BLaER1 (cell line): ENCODE results near the gene PCSK4.

Source experiments
- H3K27ac ChIP-seq: shearing (Covaris generic); formaldehyde crosslinking; 2 replicates; pipeline ENCODE4 v1.8.1; 2022
- H3K27me3 ChIP-seq: shearing (Covaris generic); formaldehyde crosslinking; 2 replicates; pipeline ENCODE4 v1.8.1; 2022
- H3K36me3 ChIP-seq: shearing (Covaris generic); formaldehyde crosslinking; 2 replicates; pipeline ENCODE4 v1.8.1; 2022
- H3K4me1 ChIP-seq: shearing (Covaris generic); formaldehyde crosslinking; 2 replicates; pipeline ENCODE4 v1.8.1; 2022
- H3K4me2 ChIP-seq: shearing (Covaris generic); formaldehyde crosslinking; 2 replicates; pipeline ENCODE4 v1.8.1; 2022
- H3K4me3 ChIP-seq: shearing (Covaris generic); formaldehyde crosslinking; 2 replicates; pipeline ENCODE4 v1.8.1; 2022
- H3K9ac ChIP-seq: shearing (Covaris generic); formaldehyde crosslinking; 2 replicates; pipeline ENCODE4 v1.8.1; 2022
- H3K9me3 ChIP-seq: shearing (Covaris generic); formaldehyde crosslinking; 2 replicates; pipeline ENCODE4 v1.8.1; 2022
- H4K20me1 ChIP-seq: shearing (Covaris generic); formaldehyde crosslinking; 2 replicates; pipeline ENCODE4 v1.8.1; 2022
- Cebpa-rat ChIP-seq: shearing (Covaris generic); IDR thresholded peaks from 2 replicates; pipeline ENCODE4 v1.8.1; 2022

PCSK4 gene

DNA sequence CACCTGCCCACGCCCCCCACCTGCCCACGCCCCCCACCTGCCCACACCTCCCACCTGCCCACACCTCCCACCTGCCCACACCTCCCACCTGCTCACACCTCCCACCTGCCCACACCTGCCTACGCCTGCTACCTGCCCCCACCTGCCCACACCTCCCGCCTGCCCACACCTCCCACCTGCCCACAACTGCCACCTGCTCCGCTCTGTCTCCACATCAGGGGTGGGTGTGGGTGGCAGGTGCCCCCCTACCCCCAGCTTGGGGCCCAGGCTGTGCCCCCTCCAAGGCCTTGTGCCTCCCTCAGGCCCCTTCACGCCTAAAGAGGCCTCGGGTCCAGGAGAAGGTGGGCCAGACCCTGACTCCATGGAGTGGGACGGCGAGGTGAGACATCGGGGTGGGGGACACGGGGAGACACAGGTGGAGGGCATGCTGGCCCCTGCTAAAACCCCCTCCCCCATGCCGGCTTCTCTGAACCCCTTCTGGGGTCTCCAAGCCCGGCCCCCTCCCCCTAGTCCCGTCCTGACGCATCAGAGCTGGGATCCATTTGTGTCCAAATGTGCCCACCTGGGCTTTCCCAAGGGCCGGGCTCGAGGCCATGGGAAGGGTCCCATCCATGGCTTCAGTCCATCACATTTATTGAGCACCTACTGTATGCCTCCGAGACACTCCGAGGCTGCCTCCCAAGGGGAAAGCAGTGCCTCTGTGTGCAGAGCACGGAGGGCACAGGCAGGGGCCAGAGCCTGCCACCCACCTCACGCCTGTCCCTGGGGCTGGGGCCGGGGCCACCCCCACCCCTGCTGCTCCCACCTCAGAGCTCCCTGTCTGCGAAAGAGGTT, 38.7 kb upstream of the PCSK4 start:
- Histone ChIP-seq H3K36me3 (no peaks in the 10 kb centered on the region), H3K27ac (no peak overlapping the region), H3K27me3 (peaks cover 17% of the 10 kb centered on the region), H3K9ac (no peak overlapping the region), H3K4me1 (peaks cover 14% of the 10 kb centered on the region), H3K4me2 (no peak overlapping the region), H3K4me3 (no peak overlapping the region), H3K9me3 (no peaks in the 10 kb centered on the region), H4K20me1 (no peaks in the 10 kb centered on the region)
- no peak for TF ChIP-seq Cebpa-rat

DNA sequence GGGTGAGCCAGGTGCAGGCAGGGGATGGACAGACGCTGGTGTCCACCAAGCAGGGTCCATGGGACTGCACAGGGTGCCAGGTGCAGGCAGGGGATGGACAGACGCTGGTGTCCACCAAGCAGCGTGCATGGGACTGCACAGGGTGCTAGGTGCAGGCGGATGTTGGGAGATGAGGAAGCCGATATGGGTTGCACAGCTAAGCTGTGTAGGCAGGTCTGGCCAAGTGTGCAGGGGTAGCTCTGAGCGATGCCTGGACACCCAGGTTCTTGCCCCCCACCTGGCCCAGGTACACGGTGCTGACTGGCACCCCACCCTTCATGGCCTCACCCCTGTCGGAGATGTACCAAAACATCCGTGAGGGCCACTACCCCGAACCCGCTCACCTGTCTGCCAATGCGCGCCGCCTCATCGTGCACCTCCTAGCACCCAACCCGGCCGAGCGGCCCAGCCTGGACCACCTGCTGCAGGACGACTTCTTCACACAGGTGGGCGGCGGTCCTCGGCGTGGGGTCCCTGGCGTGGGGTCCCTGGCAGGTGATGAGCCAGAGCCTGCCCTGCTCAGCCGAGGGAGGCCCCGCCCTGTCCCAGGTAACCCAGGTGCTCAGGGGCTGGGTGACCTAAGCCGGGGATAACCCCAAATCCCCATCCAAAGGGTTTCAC, 37.6 kb upstream of the PCSK4 start:
- 0 out of 2 replicates have a peak, but pooled peaks have one; percentile 0 for TF ChIP-seq Cebpa-rat
- no peak overlapping the region for H3K4me3 ChIP-seq
- H4K20me1 ChIP-seq = no peaks in the 10 kb centered on the region
- peaks cover 5% of the 10 kb centered on the region for H3K4me1 ChIP-seq
- H3K9ac ChIP-seq = no peak overlapping the region
- peaks cover 26% of the 10 kb centered on the region for H3K27me3 ChIP-seq
- H3K9me3 ChIP-seq = no peaks in the 10 kb centered on the region
- H3K27ac ChIP-seq = no peak overlapping the region
- H3K36me3 ChIP-seq = no peaks in the 10 kb centered on the region
- no peak overlapping the region for H3K4me2 ChIP-seq

GRCh38 chr19:1526979-1527649, 37.0 kb upstream of the PCSK4 start:
- Histone ChIP-seq H4K20me1 (no peaks in the 10 kb centered on the region), H3K9me3 (no peaks in the 10 kb centered on the region), H3K4me3 (no peak overlapping the region), H3K36me3 (no peaks in the 10 kb centered on the region), H3K4me2 (no peak overlapping the region), H3K4me1 (peaks cover 2% of the 10 kb centered on the region), H3K27ac (no peak overlapping the region), H3K9ac (no peak overlapping the region), H3K27me3 (peaks cover 28% of the 10 kb centered on the region)
- peak; percentile 51; the same call in 1 of the 2 replicates for TF ChIP-seq Cebpa-rat

- no peaks in the 10 kb centered on the region for H4K20me1 ChIP-seq
- H3K9me3 ChIP-seq = no peaks in the 10 kb centered on the region
- peaks cover 28% of the 10 kb centered on the region for H3K27me3 ChIP-seq
- H3K4me3 ChIP-seq = no peak overlapping the region
- no peaks in the 10 kb centered on the region for H3K36me3 ChIP-seq
- TF ChIP-seq Cebpa-rat = no peak
- no peak overlapping the region for H3K9ac ChIP-seq
- no peak overlapping the region for H3K4me2 ChIP-seq
- H3K4me1 ChIP-seq = peaks cover 11% of the 10 kb centered on the region
- H3K27ac ChIP-seq = no peak overlapping the region
Measured at GRCh38 chr19:1526066-1526778, 36.1 kb upstream of the PCSK4 start.

DNA sequence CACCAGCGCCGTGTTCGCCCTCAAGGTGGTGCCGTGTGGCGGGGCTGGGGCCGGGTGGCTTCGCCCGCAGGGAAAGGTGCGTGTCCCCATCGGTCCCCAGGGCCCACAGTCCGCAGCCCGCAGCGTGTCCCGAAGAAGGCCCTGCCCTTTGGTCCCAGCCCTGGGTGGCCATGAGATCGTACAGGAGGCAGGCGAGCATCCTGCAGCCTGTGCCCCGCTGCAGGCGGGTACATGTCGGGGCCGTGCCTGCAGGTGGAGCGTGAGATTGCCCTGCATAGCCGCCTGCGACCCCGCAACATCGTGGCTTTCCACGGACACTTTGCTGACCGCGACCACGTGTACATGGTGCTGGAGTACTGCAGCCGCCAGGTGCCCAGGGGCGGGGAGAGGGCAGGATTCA, 35.2 kb upstream of the PCSK4 start:
- Histone ChIP-seq H3K27me3 (peaks cover 28% of the 10 kb centered on the region), H3K36me3 (no peaks in the 10 kb centered on the region), H3K4me2 (no peak overlapping the region), H4K20me1 (no peaks in the 10 kb centered on the region), H3K4me3 (no peak overlapping the region), H3K4me1 (peaks cover 20% of the 10 kb centered on the region), H3K27ac (no peak overlapping the region), H3K9me3 (no peaks in the 10 kb centered on the region), H3K9ac (no peak overlapping the region)
- no peak for TF ChIP-seq Cebpa-rat

DNA sequence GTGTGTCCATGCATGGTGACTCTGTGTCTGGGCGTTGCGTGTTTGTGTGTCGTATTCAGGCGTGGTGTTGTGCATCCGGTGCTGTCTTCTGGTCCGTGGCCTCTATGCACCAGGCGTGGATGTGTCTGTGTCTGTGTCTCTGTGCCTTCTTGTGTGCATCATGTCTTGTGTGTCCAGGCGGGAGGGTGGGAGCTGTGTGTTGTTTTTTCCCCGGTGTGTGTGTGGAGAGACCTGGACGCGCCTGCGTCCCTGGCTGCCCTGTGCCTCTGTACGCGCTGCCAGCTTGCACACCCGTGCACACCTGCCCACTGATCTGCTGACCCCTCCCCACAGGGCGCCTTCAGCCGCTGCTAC, 34.8 kb upstream of the PCSK4 start:
- H3K4me2 ChIP-seq = no peak overlapping the region

DNA sequence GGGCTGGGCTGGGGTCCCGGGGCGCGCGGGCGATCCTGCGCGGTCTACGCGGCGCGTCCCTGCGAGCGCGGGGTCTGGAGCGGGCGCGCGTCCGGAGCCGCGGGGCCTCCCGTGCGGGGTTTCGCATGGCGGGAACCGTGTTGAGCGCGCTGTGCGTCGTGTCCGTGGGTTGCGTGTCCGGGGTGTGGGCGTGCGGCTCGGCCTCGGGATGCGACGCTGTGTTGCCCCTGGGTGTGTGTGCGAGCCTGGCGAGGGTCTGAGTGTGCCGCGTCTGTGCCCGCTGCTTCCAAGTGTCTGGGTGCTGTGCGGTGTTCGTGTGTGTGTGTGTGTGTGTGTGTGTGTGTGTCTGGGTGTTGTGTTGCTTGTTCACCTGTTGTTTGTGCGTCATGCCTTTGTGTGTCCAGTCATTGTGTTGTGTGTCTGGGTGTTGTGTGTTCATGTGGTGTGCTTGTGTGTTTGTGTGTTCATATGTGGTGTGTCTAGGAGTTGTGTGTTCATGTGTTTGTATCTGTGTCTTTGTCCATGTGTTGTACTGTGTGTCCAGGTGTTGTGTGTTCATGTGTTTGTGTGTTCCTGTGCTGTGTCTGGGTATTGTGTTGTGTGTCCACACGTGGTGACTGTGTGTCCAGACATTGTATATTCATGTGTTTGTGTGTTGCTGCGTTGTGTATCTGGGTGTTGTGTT, 34.3 kb upstream of the PCSK4 start:
- H3K36me3 ChIP-seq = no peaks in the 10 kb centered on the region
- H3K9me3 ChIP-seq = no peaks in the 10 kb centered on the region
- no peak overlapping the region for H3K4me3 ChIP-seq
- no peak overlapping the region for H3K9ac ChIP-seq
- no peak overlapping the region for H3K27ac ChIP-seq
- H3K27me3 ChIP-seq = peaks cover 28% of the 10 kb centered on the region
- H3K4me2 ChIP-seq = no peak overlapping the region
- no peaks in the 10 kb centered on the region for H4K20me1 ChIP-seq
- no peak for TF ChIP-seq Cebpa-rat
- H3K4me1 ChIP-seq = peaks cover 27% of the 10 kb centered on the region

More for the DNA sequence above, 34.8 kb upstream of the PCSK4 start:
- Histone ChIP-seq H3K4me1 (peaks cover 24% of the 10 kb centered on the region), H3K9me3 (no peaks in the 10 kb centered on the region), H3K36me3 (no peaks in the 10 kb centered on the region), H3K27ac (no peak overlapping the region), H3K4me3 (no peak overlapping the region), H3K9ac (no peak overlapping the region), H4K20me1 (no peaks in the 10 kb centered on the region), H3K27me3 (peaks cover 28% of the 10 kb centered on the region)
- TF ChIP-seq Cebpa-rat = no peak

DNA sequence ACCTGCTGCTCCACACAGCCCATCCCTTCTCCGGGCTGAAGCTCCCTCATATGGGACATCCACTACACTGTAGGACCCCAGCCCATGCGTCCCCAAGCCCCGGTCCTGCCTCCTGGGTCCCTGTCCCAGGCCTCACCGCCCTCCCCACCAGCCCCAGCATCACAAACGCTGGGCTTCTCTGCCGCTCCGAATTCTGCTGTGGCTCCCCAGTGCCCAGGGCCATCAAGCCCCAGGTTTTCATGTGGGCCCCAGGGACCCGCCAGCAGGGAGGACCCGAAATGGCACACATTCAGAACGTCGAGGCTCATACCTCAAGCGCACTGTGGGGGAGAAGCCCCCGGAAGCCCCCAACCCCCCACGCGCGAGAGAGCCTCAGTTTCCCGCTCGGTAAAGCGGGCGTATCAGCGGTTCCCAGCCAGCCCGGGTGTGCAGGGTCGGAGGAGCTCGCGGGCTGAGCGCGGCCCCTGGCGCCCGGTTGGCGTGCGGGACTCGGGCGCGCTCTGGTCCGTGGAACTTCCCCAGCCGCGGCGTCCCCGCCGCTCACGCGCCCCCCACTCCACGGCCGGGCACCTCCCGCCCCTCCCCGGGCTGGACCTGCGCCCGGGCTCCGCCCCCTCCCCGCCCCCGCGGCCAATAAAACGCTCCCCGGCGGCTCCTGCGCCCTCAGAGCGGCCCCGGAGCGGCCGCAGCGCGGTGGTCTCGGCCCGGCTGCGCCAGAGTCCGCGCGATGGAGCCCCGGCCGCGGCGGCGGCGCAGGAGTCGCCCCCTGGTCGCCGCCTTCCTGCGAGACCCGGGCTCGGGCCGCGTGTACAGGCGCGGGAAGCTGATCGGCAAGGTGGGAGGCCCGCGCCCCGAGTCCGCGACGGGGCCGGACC, 33.5 kb upstream of the PCSK4 start, which contains the start of gene PLK5:
PLK5 (plus strand) TSS at position 666 of the 875 bp plus-strand sequence. CDS start 2,920 bp downstream, outside the sequence.
- Histone ChIP-seq H3K27me3 (peaks cover 28% of the 10 kb centered on the region), H3K9ac (no peak within 1 kb of the TSS), H3K36me3 (no peaks in the 10 kb centered on the region), H4K20me1 (no peaks in the 10 kb centered on the region), H3K9me3 (no peaks in the 10 kb centered on the region), H3K4me2 (no peak within 1 kb of the TSS), H3K27ac (no peak within 1 kb of the TSS), H3K4me1 (peaks cover 27% of the 10 kb centered on the region), H3K4me3 (no peak within 1 kb of the TSS)
- TF ChIP-seq Cebpa-rat = no peak
